ENCODE results near the gene ZNF592. TPM values are rescaled to one million over a fixed set of nuclear protein-coding genes. Genes with fewer than 3 reads are reported as not detected.

The ZNF592 gene
- polyA plus RNA-seq, 1 donor (not counting 4 experiments of a cell fraction or from before 2014, with no cell fraction given), result 4.1 TPM

GRCh38 chr15:84799511-84800187 is 51.3 kb downstream of the ZNF592 start:
- dilution Hi-C loops (cut with MboI; ENCODE audit: extremely low pct_ligation_motif_present, low sequenced_read_pairs), result no loop called here
- no peak for TF ChIP-seq CTCF (optimal IDR thresholded peaks at IDR 0.05 in 1 of 3, IDR thresholded peaks at IDR 0.05 in 1 of 3, conservative IDR thresholded peaks at IDR 0.05 in 1 of 3; ENCODE audit: extremely low read depth in 1 of 3, insufficient read depth in 2 of 3, low read length in 3 of 3)
- no peak for TF ChIP-seq EZH2 (IDR thresholded peaks at IDR 0.05; ENCODE audit: low read length)
- peaks cover 41 to 42% of the 10 kb centered on the region in 2 experiments for H3K36me3 ChIP-seq (ENCODE audit: control insufficient read depth in 2 of 2, extremely low read depth in 1 of 2, insufficient read depth in 2 of 2, low read length in 2 of 2)

GRCh38 chr15:84800365-84800806 is 52.0 kb downstream of the ZNF592 start:
- no peaks in the 10 kb centered on the region for H3K9me3 ChIP-seq (ENCODE audit: control insufficient read depth, low read depth, low read length)
- no peak for DNase-seq (ENCODE audit: low read depth, low spot score)
- H3K9ac ChIP-seq (ENCODE audit: control insufficient read depth, extremely low read depth, insufficient read depth, low read length), result no peak overlapping the region
- H3K27ac ChIP-seq (ENCODE audit: control insufficient read depth, insufficient read depth, low read length), result no peak overlapping the region
- dilution Hi-C loops (cut with MboI; ENCODE audit: extremely low pct_ligation_motif_present, low sequenced_read_pairs), result no loop called here
- H2AFZ ChIP-seq (ENCODE audit: control insufficient read depth, low read length), result no peak overlapping the region
- no peak overlapping the region for H3K4me3 ChIP-seq (ENCODE audit: control insufficient read depth in 2 of 3, extremely low read depth in 1 of 3, insufficient read depth in 2 of 3, low read depth in 1 of 3, low read length in 3 of 3)
- TF ChIP-seq EZH2 (IDR thresholded peaks at IDR 0.05; ENCODE audit: low read length) (no peak), CTCF (optimal IDR thresholded peaks at IDR 0.05 in 1 of 3, IDR thresholded peaks at IDR 0.05 in 1 of 3, conservative IDR thresholded peaks at IDR 0.05 in 1 of 3; ENCODE audit: extremely low read depth in 1 of 3, insufficient read depth in 2 of 3, low read length in 3 of 3) (no peak)
- FAIRE-seq, result no peak
- H3K4me1 ChIP-seq (ENCODE audit: control insufficient read depth, extremely low read depth, insufficient read depth, low read length), result no peaks in the 10 kb centered on the region
- H3K4me2 ChIP-seq (ENCODE audit: control insufficient read depth, extremely low read depth, insufficient read depth, low read depth, low read length), result no peak overlapping the region
- peaks cover 39 to 43% of the 10 kb centered on the region in 2 experiments for H3K36me3 ChIP-seq (ENCODE audit: control insufficient read depth in 2 of 2, extremely low read depth in 1 of 2, insufficient read depth in 2 of 2, low read length in 2 of 2)
- H3K27me3 ChIP-seq (ENCODE audit: control insufficient read depth, extremely low read depth, insufficient read depth, low read length), result no peaks in the 10 kb centered on the region
- no peaks in the 10 kb centered on the region for H3K79me2 ChIP-seq (ENCODE audit: control insufficient read depth, insufficient read depth, low read length)
- no peaks in the 10 kb centered on the region for H3K9me1 ChIP-seq (ENCODE audit: control insufficient read depth, extremely low read depth, insufficient read depth, low read length)
- H4K20me1 ChIP-seq (ENCODE audit: control insufficient read depth, extremely low read depth, insufficient read depth, low read length), result peaks cover 2% of the 10 kb centered on the region

More at GRCh38 chr15:84799511-84800187, 51.3 kb downstream of the ZNF592 start:
- Histone ChIP-seq H3K4me1 (ENCODE audit: control insufficient read depth, extremely low read depth, insufficient read depth, low read length) (no peaks in the 10 kb centered on the region), H3K9me3 (ENCODE audit: control insufficient read depth, low read depth, low read length) (no peaks in the 10 kb centered on the region), H3K27me3 (ENCODE audit: control insufficient read depth, extremely low read depth, insufficient read depth, low read length) (no peaks in the 10 kb centered on the region), H3K4me3 (ENCODE audit: control insufficient read depth in 2 of 3, extremely low read depth in 1 of 3, insufficient read depth in 2 of 3, low read depth in 1 of 3, low read length in 3 of 3) (no peak overlapping the region), H4K20me1 (ENCODE audit: control insufficient read depth, extremely low read depth, insufficient read depth, low read length) (no peaks in the 10 kb centered on the region), H3K9ac (ENCODE audit: control insufficient read depth, extremely low read depth, insufficient read depth, low read length) (no peak overlapping the region), H2AFZ (ENCODE audit: control insufficient read depth, low read length) (no peak overlapping the region), H3K27ac (ENCODE audit: control insufficient read depth, insufficient read depth, low read length) (no peak overlapping the region), H3K9me1 (ENCODE audit: control insufficient read depth, extremely low read depth, insufficient read depth, low read length) (no peaks in the 10 kb centered on the region), H3K79me2 (ENCODE audit: control insufficient read depth, insufficient read depth, low read length) (no peaks in the 10 kb centered on the region), H3K4me2 (ENCODE audit: control insufficient read depth, extremely low read depth, insufficient read depth, low read depth, low read length) (no peak overlapping the region)
- FAIRE-seq (no peak), DNase-seq (ENCODE audit: low read depth, low spot score) (no peak)

All from keratinocyte (primary cell).